Measurements from ENCODE around the gene RPA1. TPM values are rescaled to one million over a fixed set of nuclear protein-coding genes. Genes with fewer than 3 reads are reported as not detected.

RPA1 gene
- total RNA-seq, 1 experiment from 2014 or later: 198 TPM

- no peak for TF ChIP-seq SIN3A (IDR thresholded peaks at IDR 0.05; ENCODE audit: low read depth)
- no peak for TF ChIP-seq ZFX (IDR thresholded peaks at IDR 0.05)
- TF ChIP-seq YY1 (IDR thresholded peaks at IDR 0.05; ENCODE audit: extremely low read depth, insufficient replicate concordance, low read depth, low read length): no peak
- no peak for TF ChIP-seq EZH2 (IDR thresholded peaks at IDR 0.05)
- no peak for TF ChIP-seq FOSL1 (IDR thresholded peaks at IDR 0.05; ENCODE audit: low read depth)
- TF ChIP-seq CEBPB (IDR thresholded peaks at IDR 0.05; ENCODE audit: low read depth): no peak
- no peak for TF ChIP-seq POLR2AphosphoS5 (IDR thresholded peaks at IDR 0.05; ENCODE audit: low read depth, low read length)
- TF ChIP-seq EZH2phosphoT487 (IDR thresholded peaks at IDR 0.05; ENCODE audit: borderline replicate concordance): no peak
- no peak for TF ChIP-seq EGR1 (IDR thresholded peaks at IDR 0.05; ENCODE audit: low read depth)
- TF ChIP-seq ATF3 (IDR thresholded peaks at IDR 0.05): no peak
Observed at GRCh38 chr17:1948517-1948825, 118.7 kb downstream of the RPA1 start (continued).

Other genes starting within 250 kb of the RPA1 start
- gene SLC43A2, start 201.2 kb upstream of the RPA1 start, total RNA-seq (2021; ENCODE audit: unreplicated experiment): 12.6 TPM
- 2.2 TPM for gene SCARF1, start 184.3 kb upstream of the RPA1 start, total RNA-seq (2021; ENCODE audit: unreplicated experiment)
- gene RILP, start 180.1 kb upstream of the RPA1 start, total RNA-seq (2021; ENCODE audit: unreplicated experiment): 11.6 TPM
- 386 TPM for gene PRPF8, start 145.1 kb upstream of the RPA1 start, total RNA-seq (2021; ENCODE audit: unreplicated experiment)
- 1.8 TPM for gene TLCD2, start 119.6 kb upstream of the RPA1 start, total RNA-seq (2021; ENCODE audit: unreplicated experiment)
- gene WDR81, start 105.3 kb upstream of the RPA1 start, total RNA-seq (2021; ENCODE audit: unreplicated experiment): 17.3 TPM
- 2.5 TPM for gene SERPINF2, start 87.1 kb upstream of the RPA1 start, total RNA-seq (2021; ENCODE audit: unreplicated experiment)
- 2.7 TPM for gene SERPINF1, start 67.9 kb upstream of the RPA1 start, total RNA-seq (2021; ENCODE audit: unreplicated experiment)
- 16.9 TPM for gene SMYD4, start 103 bp upstream of the RPA1 start, total RNA-seq (2021; ENCODE audit: unreplicated experiment)
- gene RTN4RL1, start 195.3 kb downstream of the RPA1 start, total RNA-seq (2021; ENCODE audit: unreplicated experiment): 3.7 TPM
- gene DPH1, start 200.1 kb downstream of the RPA1 start, total RNA-seq (2021; ENCODE audit: unreplicated experiment): 47.2 TPM
- 27.3 TPM for gene OVCA2, start 212.0 kb downstream of the RPA1 start, total RNA-seq (2021; ENCODE audit: unreplicated experiment)
- gene HIC1, start 225.1 kb downstream of the RPA1 start, total RNA-seq (2021; ENCODE audit: unreplicated experiment): 0.64 TPM